HuH-7.5 (cell line): ENCODE data around the gene SPRED2.

Source experiments
- DNase-seq: peaks from one replicate; pipeline ENCODE4 v3.0.0; 2011; ENCODE audit warnings: low spot score

SPRED2 gene

GRCh38 chr2:65413106-65413505, 19.3 kb downstream of the SPRED2 start:
- DNase-seq = no peak

GRCh38 chr2:65411056-65411795, 21.2 kb downstream of the SPRED2 start:
- DNase-seq = no peak

GRCh38 chr2:65409045-65409444, 23.4 kb downstream of the SPRED2 start:
- no peak for DNase-seq

GRCh38 chr2:65407240-65407639, 25.2 kb downstream of the SPRED2 start:
- no peak for DNase-seq

- DNase-seq = no peak
Observed at GRCh38 chr2:65404988-65405697, 27.3 kb downstream of the SPRED2 start.

GRCh38 chr2:65403529-65403915, 28.9 kb downstream of the SPRED2 start:
- no peak for DNase-seq

GRCh38 chr2:65402780-65403528, 29.4 kb downstream of the SPRED2 start:
- no peak for DNase-seq

- no peak for DNase-seq
Observed at GRCh38 chr2:65402323-65402722, 30.1 kb downstream of the SPRED2 start.

GRCh38 chr2:65397122-65397521, 35.3 kb downstream of the SPRED2 start:
- no peak for DNase-seq

GRCh38 chr2:65396348-65397026, 35.9 kb downstream of the SPRED2 start:
- peak; percentile 34 for DNase-seq

GRCh38 chr2:65395621-65396347, 36.6 kb downstream of the SPRED2 start:
- no peak for DNase-seq

- no peak for DNase-seq
Observed at GRCh38 chr2:65393743-65394422, 38.5 kb downstream of the SPRED2 start.

- DNase-seq = no peak
Observed at GRCh38 chr2:65393046-65393445, 39.4 kb downstream of the SPRED2 start.

GRCh38 chr2:65392609-65393008, 39.8 kb downstream of the SPRED2 start:
- no peak for DNase-seq

- no peak for DNase-seq
Observed at GRCh38 chr2:65390134-65390533, 42.3 kb downstream of the SPRED2 start.

GRCh38 chr2:65389476-65389875, 42.9 kb downstream of the SPRED2 start:
- DNase-seq = no peak

- DNase-seq = no peak
Observed at GRCh38 chr2:65388596-65389390, 43.6 kb downstream of the SPRED2 start.

- DNase-seq = no peak
Observed at GRCh38 chr2:65388051-65388531, 44.3 kb downstream of the SPRED2 start.

- no peak for DNase-seq
Observed at GRCh38 chr2:65386989-65387388, 45.4 kb downstream of the SPRED2 start.

- no peak for DNase-seq
Observed at GRCh38 chr2:65386344-65386743, 46.1 kb downstream of the SPRED2 start.
